GM19238 (cell line): ENCODE results near the gene OPRPN.

ENCODE experiments used
- DNase-seq: peaks from one replicate; pipeline ENCODE4 v3.0.0; 2011; ENCODE audit warnings: low spot score; ENCODE audit not compliant: insufficient read length

OPRPN gene

GRCh38 chr4:70397580-70397979 is at the start of gene OPRPN:
Gene OPRPN, plus strand, starts transcription at chr4:70397940. Its CDS starts 1,346 bp downstream, at chr4:70399286.
- no peak for DNase-seq

DNA sequence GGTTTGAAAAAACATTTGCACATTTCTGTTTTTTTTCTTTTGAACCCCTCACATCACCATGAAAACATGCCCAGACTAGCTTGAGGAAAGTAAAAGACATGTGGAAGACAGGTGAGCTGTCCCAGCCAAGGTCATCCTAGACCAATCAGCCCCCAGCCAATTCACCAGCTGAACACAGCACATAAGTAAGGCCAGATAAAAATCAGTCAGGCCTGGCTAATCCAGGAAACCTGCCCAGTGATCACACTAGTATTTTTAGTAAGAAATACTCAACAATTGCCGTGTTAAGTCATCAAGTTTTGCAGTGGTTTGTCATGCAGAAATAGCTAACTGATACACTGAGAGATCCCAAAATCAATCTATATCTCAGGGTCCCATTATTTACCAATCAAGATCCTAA is 41.6 kb upstream of the OPRPN start:
- DNase-seq: no peak

DNA sequence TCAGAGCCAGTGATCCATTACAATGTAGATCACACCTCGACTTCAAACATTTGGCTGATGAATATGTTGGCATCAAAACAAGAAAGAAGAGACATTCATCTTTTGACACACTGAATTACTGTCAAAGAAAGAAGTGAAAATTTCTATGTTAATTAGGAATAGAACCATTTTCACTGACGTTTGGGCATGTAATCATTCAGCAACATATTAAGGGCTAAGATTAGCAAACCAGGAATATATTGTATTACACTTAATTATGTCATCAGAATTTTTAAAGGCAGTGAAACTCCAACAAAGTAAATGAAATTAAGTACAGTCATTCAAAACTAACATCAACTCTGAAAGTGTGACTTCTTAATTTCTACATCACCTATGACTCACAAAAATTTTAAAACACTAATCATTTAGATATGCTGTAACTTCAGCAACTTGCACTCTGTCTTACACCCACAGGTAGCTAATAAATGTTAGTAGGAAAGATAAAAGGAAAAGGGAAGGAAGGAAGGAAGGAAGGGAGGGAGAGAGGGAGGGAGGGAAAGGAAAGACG is 38.6 kb upstream of the OPRPN start:
- no peak for DNase-seq

- DNase-seq: no peak
These were observed 37.3 kb upstream of the OPRPN start, which contains the start of gene SMR3A for GRCh38 chr4:70360460-70360859. Gene SMR3A, plus strand, starts transcription at chr4:70360760. Its CDS starts 1,356 bp downstream, at chr4:70362116.

GRCh38 chr4:70364002-70364401 is 33.7 kb upstream of the OPRPN start:
- DNase-seq: no peak

GRCh38 chr4:70365479-70365878 is 32.3 kb upstream of the OPRPN start:
- no peak for DNase-seq

DNA sequence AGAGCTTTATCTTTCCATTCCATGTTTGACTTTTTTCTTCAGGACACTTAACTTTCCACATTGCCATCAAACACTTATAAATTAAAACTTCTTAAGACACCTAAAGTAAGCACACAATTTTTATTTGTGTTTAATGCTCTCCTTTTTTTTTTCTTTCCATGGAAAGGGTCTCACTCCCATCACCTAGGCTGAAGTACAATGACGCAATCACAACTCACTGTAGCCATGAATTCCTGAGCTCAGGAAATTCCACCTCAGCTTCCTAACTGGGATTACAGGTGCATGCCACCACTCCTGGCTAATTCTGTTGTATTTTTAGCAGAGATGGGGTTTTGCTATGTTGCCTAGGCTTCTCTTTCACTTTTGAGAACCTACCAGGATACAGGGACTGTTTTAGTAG is 29.9 kb upstream of the OPRPN start:
- no peak for DNase-seq

- no peak for DNase-seq
These were observed 25.8 kb upstream of the OPRPN start for GRCh38 chr4:70371987-70372386.

DNA sequence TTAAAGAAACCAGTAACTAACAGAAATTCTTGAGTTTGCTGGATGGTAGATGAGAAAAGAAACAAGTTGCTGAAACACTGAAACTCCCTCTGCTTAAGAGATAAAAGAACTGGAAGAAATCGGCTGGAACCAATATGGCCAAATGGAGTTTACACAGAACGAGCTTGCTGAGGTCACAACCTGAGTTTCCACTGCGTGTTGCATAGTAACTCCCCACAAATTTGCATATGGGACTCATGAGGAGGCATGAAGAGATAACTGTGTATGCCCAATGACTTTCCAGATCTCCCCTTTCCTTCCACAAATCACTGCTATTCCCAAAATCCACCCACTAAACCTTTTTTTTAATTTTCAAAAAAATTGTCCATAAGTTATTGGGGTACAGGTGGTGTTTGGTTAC is 25.0 kb upstream of the OPRPN start:
- no peak for DNase-seq

DNA sequence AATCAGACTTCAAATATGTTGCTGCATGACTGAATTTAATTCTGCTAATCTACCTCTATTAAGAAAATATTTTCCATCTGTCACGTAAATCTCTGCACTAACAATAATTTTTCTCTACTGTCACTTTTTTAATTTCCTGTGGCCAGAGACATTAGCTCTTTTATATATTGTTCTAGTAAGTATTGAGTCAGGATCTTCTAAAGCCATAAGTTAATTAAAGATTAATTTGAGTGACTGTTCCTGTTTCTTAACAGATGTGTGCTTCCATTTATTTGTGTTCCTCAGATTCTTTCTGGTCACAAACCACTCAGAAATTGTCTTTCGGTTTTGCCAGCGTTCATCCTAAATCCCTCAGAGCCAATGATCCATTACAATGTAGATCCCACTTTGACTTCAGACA is 17.2 kb upstream of the OPRPN start:
- no peak for DNase-seq

DNA sequence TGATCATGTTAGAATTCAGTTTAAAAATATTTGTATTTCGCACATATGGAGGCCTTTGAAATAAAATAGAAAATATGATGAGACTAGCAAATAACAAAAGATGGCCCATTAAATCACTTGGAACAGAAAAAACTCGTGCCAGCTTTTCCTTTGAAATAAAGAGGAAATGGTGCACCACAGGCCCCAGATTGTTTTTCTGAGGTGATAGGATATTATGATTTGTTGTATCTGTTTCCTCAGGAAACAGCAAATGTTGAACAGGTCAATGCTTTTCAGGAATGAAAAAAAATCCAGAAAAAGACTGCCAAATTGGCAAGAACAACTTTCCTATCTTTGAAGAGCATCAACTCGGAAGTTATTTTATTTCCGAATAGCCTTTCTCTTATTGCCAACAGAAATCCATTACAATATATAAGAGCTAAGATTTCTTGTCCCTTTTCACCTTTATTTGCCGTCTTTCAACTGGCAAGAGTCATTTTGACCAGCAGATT is 15.0 kb upstream of the OPRPN start, which contains the start of gene SMR3B:
SMR3B (plus strand) TSS at position 441 of the 491 bp plus-strand sequence. CDS start 1,380 bp downstream, outside the sequence.
- DNase-seq: no peak

GRCh38 chr4:70392057-70392776 is 5.5 kb upstream of the OPRPN start:
- no peak for DNase-seq

- no peak for DNase-seq
These were observed 1.6 kb downstream of the OPRPN start for GRCh38 chr4:70399319-70399718.

DNA sequence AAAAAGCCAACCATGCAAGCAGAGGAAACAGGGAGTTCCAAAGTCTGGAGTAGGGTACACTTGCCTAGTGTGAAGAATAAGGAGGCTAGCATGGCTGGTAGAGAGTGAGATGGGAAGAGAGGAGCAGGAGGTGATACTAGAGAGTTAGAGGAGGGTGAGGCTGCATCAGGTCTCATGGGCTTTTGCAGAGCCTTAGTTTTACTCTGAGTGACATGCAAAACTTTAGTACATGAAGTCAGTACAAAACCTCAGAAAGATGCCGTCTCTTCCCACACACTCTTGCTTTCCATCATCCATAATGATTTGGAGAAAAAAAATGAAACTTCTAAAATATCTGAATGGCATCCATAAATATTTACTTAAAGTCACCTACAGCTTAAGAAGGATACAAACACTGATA is 5.0 kb downstream of the OPRPN start:
- no peak for DNase-seq

- no peak for DNase-seq
These were observed 8.0 kb downstream of the OPRPN start for GRCh38 chr4:70405765-70406164.

- no peak for DNase-seq
These were observed 27.6 kb downstream of the OPRPN start for GRCh38 chr4:70425306-70425705.

DNA sequence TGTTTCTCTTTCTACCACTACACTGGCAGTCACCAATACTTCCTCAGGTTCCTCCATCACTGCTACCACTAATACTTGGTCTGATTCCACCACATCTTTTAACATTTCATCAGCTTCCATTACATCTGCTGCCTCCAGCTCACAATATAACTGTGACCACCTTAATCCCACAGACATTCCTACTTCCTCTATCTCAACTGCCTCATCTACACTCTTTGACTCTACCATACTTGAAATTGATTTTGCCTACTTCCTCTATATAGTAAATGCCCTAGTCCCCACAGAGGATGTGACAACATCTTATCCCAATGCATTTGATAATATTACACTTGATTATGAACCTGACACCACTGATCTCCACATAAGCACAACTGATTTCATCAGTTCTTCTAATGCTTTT is 29.0 kb downstream of the OPRPN start:
- no peak for DNase-seq

- no peak for DNase-seq
These were observed 39.5 kb downstream of the OPRPN start for GRCh38 chr4:70437197-70437596.

DNA sequence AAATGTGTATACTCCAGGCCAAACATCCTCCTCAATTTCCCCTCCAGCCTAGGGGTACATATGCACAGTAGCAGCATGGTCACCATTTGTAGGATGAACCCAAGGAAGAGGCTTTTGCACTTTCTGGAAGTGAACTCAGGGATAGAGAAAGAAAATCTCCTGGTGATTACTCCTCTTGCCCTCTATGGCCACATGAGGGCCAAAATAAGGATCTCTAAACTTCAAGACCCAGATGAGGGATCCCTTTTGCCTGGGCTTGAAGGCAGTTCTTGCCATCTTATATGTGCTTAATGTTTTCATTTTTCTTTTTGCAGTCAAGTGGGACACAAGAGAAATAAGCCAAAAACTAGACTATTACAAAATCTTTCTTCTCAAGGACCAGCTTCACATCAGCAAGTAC is 44.7 kb downstream of the OPRPN start:
- no peak for DNase-seq

DNA sequence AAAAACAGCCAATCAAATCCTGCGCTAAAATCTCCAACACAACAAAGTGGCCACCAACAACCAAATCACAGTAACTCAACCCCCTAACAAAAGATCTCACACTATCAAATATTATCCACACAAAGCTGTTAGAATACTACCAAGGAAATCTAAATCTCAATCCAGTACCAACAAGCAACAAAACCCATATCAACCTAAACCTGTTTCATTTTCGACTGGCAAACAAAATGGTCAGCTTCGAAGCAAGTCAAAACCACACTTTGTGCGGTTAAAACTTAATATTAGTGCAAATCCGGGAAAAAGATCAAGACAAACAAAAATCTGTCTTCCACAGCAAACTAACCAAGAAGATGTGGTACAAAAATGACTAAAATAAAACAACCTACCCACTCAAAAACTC is 45.6 kb downstream of the OPRPN start:
- no peak for DNase-seq

GRCh38 chr4:70449220-70449619 is 51.5 kb downstream of the OPRPN start:
- DNase-seq: no peak

DNA sequence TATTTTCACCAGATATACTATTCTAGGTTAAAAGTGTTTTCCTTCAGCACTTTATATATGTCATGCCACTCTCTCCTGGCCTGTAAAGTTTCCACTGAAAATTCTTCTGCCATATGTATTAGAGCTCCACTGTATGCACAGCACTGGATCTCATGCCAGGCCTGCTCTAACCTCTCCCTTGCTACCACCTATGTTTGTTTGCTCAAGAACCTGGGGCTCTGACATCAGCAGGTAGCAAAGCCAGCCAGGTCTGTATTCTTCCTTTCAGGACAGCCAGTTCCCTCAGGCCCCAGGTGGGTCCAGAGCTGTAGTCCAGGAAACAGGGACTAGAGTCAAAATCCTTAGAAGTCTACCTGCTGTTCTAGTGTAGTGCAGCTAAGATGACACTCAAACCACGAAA is 55.2 kb downstream of the OPRPN start:
- no peak for DNase-seq
